ENCODE measurements around the gene FN1.
"Not testable (repeated sequence)": the region's sequence is repeated elsewhere in the genome, so short reads cannot be mapped to it uniquely, and the experiment has no call there.

Gene FN1

DNA sequence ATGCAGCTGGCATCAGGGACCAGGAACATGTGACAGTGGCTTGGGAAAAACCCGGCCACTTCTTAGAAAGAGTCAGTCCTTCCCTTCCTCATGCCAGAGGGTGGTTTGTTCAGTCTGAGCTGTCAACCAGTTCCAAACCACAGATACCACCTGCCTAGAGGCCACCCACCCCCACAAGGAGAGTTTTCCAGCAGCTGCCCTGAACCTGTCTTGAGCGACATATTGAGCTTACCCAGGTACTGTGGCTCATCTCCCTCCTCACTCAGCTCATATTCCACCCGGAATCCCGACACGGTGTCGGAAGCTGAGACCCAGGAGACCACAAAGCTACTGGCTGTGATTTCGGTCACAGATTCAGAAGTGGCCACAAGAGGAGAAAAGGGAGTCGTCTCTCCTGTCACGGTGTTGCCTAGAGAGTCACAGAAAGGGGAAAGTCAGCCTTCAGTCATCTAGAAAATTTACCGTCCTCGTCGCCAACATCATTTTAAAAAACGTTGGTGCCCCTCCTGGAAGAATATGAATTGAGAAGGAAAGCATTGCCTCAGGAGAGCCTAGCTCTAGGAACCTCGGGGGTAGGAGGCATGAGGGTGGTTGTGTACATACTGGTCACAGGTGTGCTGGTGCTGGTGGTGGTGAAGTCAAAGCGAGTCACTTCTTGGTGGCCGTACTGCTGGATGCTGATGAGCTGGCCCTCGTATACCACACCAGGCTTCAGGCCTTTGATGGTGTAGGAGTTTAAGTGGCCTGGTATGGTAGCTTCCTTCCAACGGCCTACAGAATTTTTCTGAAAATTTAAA, 26.3 kb downstream of the FN1 start:
- Histone ChIP-seq H3K27ac (no peak overlapping the region), H3K36me3 (peaks cover 0 to 100% (median 8%) of the 10 kb centered on the region in 11 experiments; a peak in 11 of 22 replicates), H3K4me2 (no peak overlapping the region), H3K27me3 (no peaks in the 10 kb centered on the region), H3K9me3 (replicated peaks in 1 of 11) (no peaks in the 10 kb centered on the region; a peak in 1 of 22 replicates), H3K9ac (no peak overlapping the region), H4K20me1 (peaks cover 0 to 79% (median 0%) of the 10 kb centered on the region in 11 experiments; a peak in 6 of 22 replicates), H3K4me1 (peaks cover 0 to 10% (median 0%) of the 10 kb centered on the region in 10 experiments; a peak in 1 of 20 replicates), H3K4me3 (no peak overlapping the region)
- TF ChIP-seq Cebpa-rat (IDR thresholded peaks at IDR 0.05) = no peak

DNA sequence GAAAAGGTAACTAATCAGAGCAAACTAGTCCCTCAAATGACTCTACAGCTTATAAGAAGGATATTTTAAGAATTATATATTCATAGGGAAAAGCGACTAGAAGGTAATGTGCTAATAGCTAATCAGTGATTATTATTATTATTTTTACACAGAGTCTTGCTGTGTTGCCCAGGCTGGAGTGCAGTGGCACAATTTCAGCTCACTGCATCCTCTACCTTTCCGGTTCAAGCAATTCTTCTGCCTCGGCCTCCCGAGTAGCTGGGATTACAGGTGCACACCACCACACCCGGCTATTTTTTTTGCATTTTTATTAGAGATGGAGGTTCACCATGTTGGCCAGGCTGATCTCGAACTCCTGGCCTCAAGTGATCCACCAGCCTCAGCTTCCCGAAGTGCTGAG, 27.4 kb downstream of the FN1 start:
- H3K9me3 ChIP-seq (replicated peaks in 1 of 11); H3K4me1 ChIP-seq; H3K9ac ChIP-seq; H3K27me3 ChIP-seq; H3K27ac ChIP-seq; H3K4me3 ChIP-seq; H3K4me2 ChIP-seq: not testable (repeated sequence)
- peaks cover 0 to 85% (median 0%) of the 10 kb centered on the region in 11 experiments; a peak in 6 of 22 replicates for H4K20me1 ChIP-seq
- H3K36me3 ChIP-seq = peaks cover 0 to 100% (median 15%) of the 10 kb centered on the region in 11 experiments; a peak in 11 of 22 replicates

DNA sequence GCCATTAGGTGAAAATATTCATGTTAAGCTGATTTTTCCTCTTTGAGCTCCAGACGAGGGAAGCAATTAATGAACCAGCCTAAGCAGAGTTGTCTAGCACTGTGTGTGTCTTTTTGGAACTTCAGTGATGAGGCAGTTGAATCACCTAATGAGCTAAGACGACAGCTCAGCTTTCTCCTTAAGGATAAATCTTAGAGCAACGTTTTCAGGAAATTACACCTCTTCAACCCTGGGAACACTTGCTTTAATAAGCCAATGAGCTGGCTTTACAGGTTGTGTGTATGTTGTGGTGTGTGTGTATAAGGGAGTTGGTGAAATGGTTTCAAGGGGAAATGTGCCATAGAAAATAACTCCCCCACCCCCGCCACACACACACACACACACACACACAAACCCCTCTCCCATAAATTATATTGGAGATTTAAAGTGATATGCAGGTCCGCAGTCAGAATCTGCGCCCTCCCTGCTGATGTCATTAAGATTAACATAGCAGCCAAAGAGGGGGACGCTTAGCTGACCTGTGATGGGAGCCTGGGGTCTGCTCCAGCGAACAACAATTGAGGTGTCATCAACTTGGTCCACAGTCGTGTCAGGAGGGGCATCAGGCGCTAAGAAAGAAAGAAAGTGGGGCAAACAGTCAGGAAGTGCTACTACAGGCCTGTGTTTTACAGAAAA, 28.1 kb downstream of the FN1 start:
- Histone ChIP-seq H3K27ac (no peak overlapping the region), H3K9me3 (replicated peaks in 1 of 11) (no peaks in the 10 kb centered on the region; a peak in 1 of 22 replicates), H4K20me1 (peaks cover 0 to 78% (median 0%) of the 10 kb centered on the region in 11 experiments; a peak in 6 of 22 replicates), H3K9ac (no peak overlapping the region), H3K4me2 (no peak overlapping the region), H3K4me3 (no peak overlapping the region), H3K27me3 (no peaks in the 10 kb centered on the region), H3K4me1 (peaks cover 0 to 10% (median 0%) of the 10 kb centered on the region in 10 experiments; a peak in 1 of 20 replicates), H3K36me3 (peaks cover 0 to 100% (median 15%) of the 10 kb centered on the region in 11 experiments; a peak in 11 of 22 replicates)
- no peak for TF ChIP-seq Cebpa-rat (IDR thresholded peaks at IDR 0.05)

DNA sequence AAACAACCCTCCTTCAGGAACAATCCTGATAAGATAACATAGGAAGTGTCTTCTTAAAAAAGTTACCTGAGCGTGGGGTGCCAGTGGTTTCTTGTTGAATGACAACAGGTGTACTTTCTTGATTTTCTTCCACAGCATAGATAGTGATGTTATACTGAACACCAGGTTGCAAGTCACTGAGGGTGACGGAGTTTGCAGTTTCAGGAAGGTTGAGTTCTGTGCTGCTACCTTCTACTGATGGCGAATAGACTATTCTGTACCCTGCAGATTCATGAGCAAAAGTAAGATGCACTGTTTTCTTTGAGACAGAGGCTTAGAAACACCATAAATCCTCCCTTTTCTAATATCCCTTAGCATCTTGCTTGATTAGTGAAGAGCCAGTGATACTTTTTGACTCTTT, 28.8 kb downstream of the FN1 start:
- Histone ChIP-seq H3K9ac (no peak overlapping the region), H3K9me3 (replicated peaks in 1 of 11) (no peaks in the 10 kb centered on the region; a peak in 1 of 22 replicates), H3K27ac (no peak overlapping the region), H3K27me3 (no peaks in the 10 kb centered on the region), H3K4me3 (no peak overlapping the region), H3K4me2 (no peak overlapping the region), H4K20me1 (peaks cover 0 to 77% (median 0%) of the 10 kb centered on the region in 11 experiments; a peak in 6 of 22 replicates), H3K4me1 (peaks cover 0 to 5% (median 3%) of the 10 kb centered on the region in 10 experiments; a peak in 10 of 20 replicates), H3K36me3 (peaks cover 0 to 100% (median 15%) of the 10 kb centered on the region in 11 experiments; a peak in 11 of 22 replicates)
- TF ChIP-seq Cebpa-rat (IDR thresholded peaks at IDR 0.05) = no peak

DNA sequence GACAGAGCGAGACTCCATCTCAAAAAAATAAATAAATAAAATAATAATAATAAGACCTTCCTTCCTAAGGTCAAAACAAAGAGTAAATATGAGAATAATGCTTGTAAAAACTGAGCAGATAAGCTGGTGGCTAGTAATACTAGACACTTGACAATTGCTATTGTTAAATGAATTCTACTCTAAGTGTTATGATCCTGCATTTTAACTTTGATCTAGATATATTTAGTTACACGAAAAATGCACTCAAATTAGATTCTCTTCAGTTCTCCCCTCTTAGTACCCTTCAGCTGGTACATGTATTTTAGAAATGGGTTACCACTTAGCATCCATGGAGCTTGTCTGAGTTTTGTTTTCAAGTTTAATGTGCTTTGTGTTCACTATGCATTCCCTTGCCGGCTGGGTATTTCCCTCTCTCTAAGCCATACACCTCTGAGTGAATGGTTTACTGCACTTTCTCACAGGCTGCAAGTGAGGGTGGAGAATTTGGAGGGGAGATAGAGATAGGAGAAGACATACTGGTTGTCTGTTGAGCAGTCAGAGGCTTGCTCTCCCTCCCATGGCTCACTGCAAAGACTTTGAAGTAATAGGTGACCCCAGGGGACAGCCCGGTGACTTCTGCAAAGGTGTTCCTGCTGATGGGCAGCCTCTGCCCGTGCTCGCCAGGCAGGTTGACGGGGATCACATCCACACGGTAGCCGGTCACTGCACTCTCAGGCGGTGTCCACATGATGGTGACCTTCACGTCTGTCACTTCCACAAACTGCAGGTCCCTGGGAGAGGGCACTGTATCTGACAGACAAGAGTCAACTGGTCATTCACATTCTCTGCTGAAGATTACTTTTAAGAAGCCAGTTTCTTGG, 29.9 kb downstream of the FN1 start:
- Histone ChIP-seq H3K9me3 (replicated peaks in 1 of 11) (no peaks in the 10 kb centered on the region; a peak in 1 of 22 replicates), H3K4me2 (no peak overlapping the region), H3K27me3 (no peaks in the 10 kb centered on the region), H3K36me3 (peaks cover 0 to 100% (median 15%) of the 10 kb centered on the region in 11 experiments; a peak in 11 of 22 replicates), H3K9ac (no peak overlapping the region), H3K4me3 (no peak overlapping the region), H4K20me1 (peaks cover 0 to 77% (median 0%) of the 10 kb centered on the region in 11 experiments; a peak in 6 of 22 replicates), H3K27ac (no peak overlapping the region), H3K4me1 (peaks cover 0 to 9% (median 3%) of the 10 kb centered on the region in 10 experiments; a peak in 9 of 20 replicates)
- TF ChIP-seq Cebpa-rat (IDR thresholded peaks at IDR 0.05) = no peak

DNA sequence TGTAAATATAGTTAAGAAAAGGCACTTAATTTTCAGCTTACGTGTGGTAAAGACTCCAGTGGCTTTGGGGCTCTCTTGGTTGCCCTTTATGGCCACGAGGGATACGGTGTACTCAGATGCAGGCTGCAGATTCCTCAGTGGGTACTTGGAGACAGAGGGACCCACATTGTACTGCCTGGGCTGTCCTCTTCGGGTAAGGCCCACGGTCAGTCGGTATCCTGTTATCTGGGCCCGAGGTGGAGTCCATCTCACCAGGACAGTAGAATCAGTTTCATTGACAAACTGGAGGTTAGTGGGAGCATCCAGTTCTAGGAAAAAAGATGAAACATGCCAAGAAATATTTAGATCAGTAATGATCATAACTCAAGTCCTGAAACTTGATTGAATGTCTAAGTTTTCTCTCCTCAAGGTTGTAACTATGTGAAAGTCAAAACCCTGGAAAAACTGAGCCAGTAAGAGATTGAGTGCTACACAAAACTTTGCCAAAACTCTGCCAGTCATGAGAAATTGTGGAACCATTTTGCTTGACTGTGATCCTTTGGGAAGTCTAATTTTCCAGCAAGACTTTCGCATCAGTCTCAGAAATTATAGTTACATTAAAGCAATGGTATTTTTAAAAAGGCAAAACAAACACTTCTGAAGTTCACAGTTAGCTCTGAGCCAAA, 31.4 kb downstream of the FN1 start:
- Histone ChIP-seq H3K9ac (no peak overlapping the region), H3K36me3 (peaks cover 0 to 100% (median 15%) of the 10 kb centered on the region in 11 experiments; a peak in 11 of 22 replicates), H3K27ac (no peak overlapping the region), H3K4me3 (no peak overlapping the region), H4K20me1 (peaks cover 0 to 85% (median 0%) of the 10 kb centered on the region in 11 experiments; a peak in 6 of 22 replicates), H3K9me3 (replicated peaks in 1 of 11) (no peaks in the 10 kb centered on the region; a peak in 1 of 22 replicates), H3K27me3 (no peaks in the 10 kb centered on the region), H3K4me1 (peaks cover 0 to 9% (median 3%) of the 10 kb centered on the region in 10 experiments; a peak in 9 of 20 replicates), H3K4me2 (no peak overlapping the region)
- no peak for TF ChIP-seq Cebpa-rat (IDR thresholded peaks at IDR 0.05)

DNA sequence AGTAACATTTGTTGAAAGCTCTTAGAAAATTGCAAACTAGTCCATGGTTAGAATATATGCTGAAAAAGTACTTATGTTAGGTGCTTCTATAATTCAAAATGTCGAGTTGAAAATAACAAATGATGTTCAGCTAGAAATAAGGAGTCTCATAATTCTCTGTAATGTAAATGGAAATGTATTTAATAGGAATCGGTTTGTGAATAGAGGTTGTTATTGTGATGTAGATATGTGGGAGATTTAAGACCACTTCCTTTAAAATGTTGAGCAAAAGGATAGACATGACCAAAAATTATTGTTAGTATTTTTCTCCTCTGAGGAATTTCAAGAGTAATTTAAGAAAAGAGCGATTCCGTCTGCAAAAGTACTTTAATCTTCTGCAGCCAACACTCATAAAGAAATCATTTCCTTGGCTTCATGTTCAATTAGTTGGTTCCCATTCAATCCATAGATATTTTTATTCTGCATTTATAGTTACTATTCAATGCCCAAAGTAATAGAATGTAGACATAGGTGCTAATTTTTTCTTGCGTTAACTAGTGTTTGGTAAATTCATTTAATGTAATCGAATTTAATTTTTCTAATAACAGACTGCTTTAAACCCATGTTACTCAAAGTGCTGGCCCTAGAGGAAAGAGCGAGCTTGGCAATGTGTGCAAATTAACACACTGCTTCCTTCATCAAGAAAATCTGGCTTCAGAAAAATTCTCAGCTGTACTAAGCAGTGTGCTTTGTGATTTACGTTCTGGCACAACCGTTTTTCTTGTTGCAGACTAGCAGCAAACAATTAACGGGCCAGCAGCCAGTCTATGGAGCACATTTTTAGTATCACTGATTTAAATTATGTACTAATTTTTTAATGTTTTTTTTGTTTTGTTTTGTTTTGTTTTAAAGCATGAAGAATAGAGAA, 32.2 kb downstream of the FN1 start:
- H3K9me3 ChIP-seq (replicated peaks in 1 of 11) = no peaks in the 10 kb centered on the region
- H3K27ac ChIP-seq = no peak overlapping the region
- H3K4me1 ChIP-seq = peaks cover 0 to 9% (median 7%) of the 10 kb centered on the region in 10 experiments; a peak in 11 of 20 replicates
- H3K36me3 ChIP-seq = peaks cover 0 to 100% (median 15%) of the 10 kb centered on the region in 11 experiments; a peak in 11 of 22 replicates
- no peak overlapping the region for H3K4me3 ChIP-seq
- H3K27me3 ChIP-seq = no peaks in the 10 kb centered on the region
- H3K4me2 ChIP-seq = no peak overlapping the region
- no peak overlapping the region for H3K9ac ChIP-seq
- TF ChIP-seq Cebpa-rat (IDR thresholded peaks at IDR 0.05) = no peak
- peaks cover 0 to 85% (median 0%) of the 10 kb centered on the region in 11 experiments; a peak in 6 of 22 replicates for H4K20me1 ChIP-seq
